NCI-H2196 (cell line): ENCODE results near the gene MED16.
A peak's percentile ranks its signal among the peaks of the same experiment; 100 is the strongest.
"Not testable (repeated sequence)": the region's sequence is repeated elsewhere in the genome, so short reads cannot be mapped to it uniquely, and the experiment has no call there.

Experiments used
- DNase-seq: peaks from one replicate; lab custom pipeline; 2025; ENCODE audit not compliant: unreplicated experiment; lab: John Stamatoyannopoulos, UW

The MED16 gene

DNA sequence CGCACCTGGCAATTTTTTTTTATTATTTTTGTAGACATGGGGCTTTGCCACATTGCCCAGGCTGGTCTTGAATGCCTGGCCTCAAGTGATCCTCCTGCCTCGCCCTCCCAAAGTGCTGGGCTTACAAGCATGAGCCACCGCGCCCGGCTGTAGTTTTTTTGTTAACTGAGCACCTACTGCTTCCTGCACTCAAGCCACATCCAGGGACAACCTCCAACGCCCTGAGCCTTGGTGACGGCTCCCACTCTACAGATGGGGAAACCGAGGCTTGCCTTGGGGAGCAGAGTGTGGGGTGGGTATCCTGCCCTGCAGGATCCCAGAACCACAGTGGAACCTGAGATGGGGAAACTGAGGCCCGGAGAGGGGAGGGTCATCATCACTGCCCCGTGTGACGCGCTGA lies 37.8 kb downstream of the MED16 start:
- no peak for DNase-seq

DNA sequence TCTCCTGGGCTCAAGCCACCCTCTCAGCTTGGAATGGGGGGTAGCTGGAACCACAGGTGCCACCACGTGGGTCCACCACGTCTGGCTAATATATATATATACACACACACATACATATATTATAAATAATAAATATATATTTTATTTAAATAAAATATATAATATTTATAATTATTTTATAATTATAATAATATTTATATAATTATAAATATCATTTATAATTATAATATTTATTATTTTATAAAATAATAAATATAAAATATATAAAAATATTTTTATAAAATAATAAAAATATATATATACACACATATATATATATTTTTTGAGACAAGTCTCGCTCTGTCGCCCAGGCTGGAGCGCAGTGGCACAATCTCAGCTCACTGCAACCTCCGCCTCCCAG lies 38.4 kb downstream of the MED16 start:
- DNase-seq, result no peak

DNA sequence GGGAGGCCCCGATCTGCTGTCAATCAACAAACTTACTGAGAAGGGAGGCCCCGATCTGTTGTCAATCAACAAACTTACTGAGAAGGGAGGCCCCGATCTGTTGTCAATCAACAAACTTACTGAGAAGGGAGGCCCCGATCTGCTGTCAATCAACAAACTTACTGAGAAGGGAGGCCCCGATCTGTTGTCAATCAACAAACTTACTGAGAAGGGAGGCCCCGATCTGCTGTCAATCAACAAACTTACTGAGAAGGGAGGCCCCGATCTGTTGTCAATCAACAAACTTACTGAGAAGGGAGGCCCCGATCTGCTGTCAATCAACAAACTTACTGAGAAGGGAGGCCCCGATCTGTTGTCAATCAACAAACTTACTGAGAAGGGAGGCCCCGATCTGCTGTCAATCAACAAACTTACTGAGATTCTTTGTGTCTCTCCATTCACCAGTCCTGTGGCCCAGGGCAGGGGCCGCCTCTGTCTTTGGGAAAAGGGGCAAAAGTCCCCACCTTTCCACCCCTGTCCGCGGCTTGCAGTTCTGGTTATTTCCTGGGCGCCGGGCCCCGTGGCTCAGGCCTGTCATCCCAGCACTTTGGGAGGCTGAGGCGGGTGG lies 39.3 kb downstream of the MED16 start:
- not testable (repeated sequence) for DNase-seq

DNA sequence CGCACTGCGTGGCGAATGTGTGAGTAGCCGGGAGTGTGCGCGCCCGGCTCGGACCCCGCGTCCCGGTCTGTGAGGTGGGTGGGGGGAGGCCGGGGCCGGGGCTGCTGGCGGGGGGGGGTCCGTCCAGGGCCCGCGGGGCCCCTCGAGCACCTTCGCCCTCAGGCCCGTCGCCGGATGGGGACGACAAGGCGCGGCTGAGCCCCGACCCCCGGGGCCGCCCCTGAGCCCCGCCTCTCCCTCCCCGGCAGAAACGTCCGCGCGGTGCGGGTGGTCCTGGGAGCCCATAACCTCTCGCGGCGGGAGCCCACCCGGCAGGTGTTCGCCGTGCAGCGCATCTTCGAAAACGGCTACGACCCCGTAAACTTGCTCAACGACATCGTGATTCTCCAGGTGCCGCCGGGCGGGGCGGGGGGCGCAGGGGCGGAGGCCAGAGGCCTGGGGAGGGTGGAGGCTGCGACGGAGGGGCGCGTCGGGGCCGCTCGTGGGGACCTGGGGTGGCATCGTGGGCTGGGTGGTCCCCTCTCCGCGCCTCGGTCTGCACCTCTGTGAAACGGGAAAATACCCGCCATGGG lies 39.9 kb downstream of the MED16 start:
- DNase-seq, result no peak

DNA sequence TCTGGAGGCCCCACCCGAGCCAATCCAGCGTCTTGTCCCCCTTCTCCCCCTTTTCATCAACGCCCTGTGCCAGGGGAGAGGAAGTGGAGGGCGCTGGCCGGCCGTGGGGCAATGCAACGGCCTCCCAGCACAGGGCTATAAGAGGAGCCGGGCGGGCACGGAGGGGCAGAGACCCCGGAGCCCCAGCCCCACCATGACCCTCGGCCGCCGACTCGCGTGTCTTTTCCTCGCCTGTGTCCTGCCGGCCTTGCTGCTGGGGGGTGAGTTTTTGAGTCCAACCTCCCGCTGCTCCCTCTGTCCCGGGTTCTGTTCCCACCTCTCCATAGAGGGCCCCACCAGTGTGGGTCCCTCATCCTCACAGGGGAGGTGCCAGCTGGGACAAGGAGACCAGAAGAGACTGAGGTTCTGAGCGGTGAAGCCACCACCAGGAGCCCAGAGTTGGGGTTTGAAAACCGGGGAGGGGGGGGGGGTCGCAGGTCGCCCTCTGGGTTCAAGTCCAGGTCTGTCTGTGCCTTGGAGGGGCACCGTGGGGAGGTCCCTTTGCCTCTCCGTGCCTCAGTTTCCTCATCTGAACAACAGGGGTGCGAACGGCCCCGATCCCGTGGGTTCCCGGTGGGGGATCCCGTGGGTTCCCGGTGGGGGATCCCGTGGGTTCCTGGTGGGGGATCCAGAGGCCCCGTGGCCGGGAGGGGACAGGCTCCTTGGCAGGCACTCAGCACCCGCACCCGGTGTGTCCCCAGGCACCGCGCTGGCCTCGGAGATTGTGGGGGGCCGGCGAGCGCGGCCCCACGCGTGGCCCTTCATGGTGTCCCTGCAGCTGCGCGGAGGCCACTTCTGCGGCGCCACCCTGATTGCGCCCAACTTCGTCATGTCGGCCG lies 40.6 kb downstream of the MED16 start, which contains the start of gene ELANE:
Gene ELANE, plus strand, starts transcription at position 168 of the 878 bp plus-strand sequence. Its CDS starts 26 bp downstream, at position 194.
- no peak for DNase-seq

DNA sequence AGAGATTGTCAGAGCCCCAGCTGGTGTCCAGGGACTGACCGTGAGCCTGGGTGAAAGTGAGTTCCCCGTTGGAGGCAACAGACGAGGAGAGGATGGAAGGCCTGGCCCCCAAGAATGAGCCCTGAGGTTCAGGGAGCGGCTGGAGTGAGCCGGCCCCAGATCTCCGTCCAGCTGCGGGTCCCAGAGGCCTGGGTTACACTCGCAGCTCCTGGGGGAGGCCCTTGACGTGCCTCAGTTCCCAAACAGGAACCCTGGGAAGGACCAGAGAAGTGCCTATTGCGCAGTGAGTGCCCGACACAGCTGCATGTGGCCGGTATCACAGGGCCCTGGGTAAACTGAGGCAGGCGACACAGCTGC lies 42.0 kb downstream of the MED16 start:
- no peak for DNase-seq

DNA sequence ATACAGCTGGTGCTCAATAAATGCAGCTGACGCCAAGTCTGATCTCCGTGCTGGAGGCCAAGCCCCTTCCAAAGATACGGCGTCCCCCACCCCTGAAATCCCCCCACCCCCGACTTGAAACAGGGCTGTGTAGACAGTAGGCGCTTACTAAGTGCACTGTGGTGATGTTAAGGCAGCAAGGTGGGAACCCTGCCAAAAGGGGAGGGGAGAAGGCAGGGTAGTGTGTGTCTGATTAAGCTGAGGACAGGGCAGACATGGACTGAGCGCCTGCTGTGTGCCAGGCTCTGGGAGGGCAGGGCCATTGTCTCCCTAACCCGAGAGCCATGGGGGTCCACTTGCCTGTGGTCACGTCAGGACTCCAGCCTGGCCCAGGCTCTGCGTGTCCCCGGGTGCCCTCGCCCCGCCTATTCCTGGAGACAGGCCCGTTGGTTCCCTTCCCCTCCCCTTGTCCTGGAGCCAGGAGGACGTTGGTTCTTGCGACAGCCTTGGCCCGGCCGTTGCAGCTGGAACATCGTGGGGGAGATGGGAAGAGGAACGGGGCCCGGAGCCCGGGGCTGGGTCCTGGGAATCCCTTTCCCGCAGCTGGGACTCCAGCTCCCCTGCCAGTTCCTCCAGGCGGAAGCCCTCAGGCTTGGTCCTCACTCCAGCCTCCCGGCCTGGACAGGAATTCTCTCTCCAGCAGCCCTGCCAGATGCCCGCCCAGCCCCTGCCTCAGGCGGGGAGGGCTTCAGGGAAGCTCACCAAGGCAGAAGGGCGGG lies 42.6 kb downstream of the MED16 start:
- peak; percentile 90 for DNase-seq

DNA sequence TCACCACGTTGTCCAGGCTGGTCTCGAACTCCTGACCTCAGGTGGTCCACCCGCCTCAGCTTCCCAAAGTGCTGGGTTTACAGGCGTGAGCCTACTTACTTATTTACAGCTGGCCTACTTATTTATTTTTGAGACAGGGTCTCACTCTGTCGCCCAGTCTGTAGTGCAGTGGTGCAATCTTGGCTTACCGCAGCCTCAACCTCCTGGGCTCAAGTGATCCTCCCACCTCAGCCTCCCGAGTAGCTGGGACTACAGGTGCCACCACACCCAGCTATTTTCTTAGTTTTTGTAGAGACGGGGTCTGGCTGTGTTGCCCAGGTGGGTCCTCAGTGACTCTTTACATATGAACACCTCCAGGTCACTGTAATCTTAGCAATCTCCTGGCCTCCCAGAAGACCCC lies 43.8 kb downstream of the MED16 start:
- not testable (repeated sequence) for DNase-seq

DNA sequence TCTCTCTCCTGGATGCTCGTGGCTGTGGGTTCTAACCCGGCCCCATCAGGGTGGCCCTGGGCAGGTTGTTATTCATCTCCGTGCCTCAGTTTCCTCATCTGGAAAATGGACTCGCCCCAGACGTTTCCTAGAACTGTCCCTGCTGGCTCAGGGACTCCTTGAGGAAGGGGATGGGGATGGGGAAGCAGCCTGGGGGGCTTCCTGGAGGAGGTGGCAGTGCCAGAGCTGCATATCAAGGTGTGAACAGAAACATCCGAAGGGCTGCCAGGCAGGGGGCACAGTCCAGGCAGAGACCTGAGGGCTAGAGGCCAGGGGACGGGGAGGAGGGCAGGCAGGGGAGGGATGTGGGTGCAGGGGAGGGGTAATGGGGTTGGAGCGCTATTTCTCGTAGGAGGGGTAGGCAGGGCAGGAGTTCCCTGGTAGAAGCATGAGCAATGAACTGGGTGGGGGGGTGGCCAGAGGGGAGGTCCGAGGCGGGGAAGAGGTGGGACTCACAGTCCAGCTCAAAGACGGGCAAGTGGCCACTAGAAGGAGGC lies 44.5 kb downstream of the MED16 start:
- DNase-seq, result no peak

DNA sequence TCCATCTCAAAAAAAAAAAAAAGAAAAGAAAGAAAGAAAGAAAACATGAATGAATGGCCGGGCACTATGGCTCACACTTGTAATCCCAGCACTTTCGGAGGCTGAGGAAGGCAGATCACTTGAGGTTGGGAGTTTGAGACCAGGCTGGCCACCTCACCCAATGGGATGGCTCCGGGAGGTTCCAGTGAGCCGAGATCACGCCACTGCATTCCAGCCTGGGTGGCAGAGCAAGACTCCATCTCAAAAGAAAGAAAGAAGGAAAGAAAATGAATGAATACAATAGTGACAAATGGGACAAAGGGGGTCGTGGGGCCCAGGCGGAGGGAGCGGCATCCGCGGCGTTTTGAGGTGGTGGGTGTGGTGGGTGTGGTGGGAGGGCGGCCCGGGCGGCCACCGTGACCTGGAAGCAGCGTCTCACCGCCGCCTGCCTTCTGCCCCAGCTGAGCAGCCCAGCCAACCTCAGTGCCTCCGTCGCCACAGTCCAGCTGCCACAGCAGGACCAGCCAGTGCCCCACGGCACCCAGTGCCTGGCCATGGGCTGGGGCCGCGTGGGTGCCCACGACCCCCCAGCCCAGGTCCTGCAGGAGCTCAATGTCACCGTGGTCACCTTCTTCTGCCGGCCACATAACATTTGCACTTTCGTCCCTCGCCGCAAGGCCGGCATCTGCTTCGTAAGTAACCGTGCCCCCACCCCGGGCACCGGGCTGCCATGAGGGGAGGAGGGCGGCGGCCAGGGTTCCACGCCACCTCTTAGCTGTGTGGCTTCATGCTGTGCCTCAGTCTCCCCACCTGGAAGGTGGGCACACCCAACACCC lies 47.1 kb downstream of the MED16 start:
- no peak for DNase-seq

DNA sequence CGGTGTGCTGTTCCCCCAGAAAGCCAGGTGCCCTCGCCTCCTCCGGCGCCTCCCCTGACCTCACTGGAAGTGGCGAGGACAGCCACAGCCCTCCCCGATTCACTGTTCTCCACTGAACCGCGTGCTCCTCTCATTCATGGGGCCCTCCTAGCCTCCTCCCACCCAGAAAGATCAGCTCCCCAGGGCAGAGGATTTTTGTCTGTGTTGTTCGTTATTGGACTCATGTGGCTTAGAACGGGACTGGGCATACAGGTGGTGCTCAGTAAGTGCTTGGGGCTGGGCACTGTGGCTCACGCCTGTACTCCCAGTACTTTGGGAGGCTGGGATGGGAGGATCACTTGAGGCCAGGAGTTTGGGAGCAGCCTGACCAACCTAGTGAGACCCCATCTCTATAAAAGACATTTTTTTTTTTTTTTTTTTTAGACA lies 48.4 kb downstream of the MED16 start:
- DNase-seq, result peak; percentile 28

DNA sequence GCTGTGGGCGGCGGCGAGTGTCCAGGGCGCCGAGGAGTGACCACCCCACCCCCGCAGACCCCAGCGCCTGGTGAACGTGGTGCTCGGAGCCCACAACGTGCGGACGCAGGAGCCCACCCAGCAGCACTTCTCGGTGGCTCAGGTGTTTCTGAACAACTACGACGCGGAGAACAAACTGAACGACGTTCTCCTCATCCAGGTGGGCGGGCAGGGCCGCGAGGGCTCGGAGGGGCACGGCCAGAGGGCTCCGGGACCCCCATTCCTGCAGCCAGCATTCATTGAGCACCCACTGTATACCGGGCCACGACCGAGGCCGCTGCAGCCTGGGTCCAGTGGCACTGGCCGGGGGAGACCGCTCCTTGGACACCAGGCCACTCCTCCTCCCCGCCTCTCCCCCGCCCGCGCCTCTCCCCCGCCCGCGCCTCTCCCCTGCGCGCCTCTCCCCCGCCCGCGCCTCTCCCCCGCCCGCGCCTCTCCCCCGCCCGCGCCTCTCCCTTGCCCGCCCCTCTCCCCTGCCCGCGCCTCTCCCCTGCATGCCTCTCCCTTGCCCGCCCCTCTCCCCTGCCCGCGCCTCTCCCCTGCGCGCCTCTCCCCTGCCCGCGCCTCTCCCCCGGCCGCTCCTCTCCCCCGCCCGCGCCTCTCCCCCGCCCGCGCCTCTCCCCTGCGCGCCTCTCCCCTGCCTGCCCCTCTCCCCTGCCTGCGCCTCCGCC lies 49.0 kb downstream of the MED16 start:
- no peak for DNase-seq

DNA sequence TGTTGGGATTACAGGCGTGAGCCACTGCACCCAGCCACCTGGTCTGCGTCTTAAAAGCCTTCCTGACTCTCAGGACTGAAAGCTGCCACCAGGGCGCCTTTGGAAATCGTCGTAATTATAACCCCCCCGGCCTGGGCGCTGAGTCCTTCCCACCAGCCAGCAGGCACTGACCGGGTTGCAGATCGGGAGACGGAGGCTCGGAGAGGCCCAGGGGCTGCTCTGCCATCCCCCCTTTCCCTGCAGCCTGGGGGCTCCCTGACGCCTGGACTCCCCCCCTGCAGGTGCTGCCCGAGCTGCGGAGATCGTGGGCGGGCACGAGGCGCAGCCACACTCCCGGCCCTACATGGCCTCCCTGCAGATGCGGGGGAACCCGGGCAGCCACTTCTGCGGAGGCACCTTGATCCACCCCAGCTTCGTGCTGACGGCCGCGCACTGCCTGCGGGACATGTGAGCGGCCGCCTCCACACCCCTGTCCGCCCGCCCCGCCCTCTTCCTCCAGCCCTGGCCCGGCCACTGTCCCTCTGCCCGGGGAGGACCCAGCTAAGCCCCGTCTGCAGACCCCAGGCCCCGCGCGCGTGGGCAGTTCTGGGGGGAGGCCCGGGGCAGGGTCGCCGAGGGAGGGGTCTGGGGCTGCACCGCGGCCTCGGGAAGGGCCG lies 49.7 kb downstream of the MED16 start:
- DNase-seq, result peak; percentile 29

DNA sequence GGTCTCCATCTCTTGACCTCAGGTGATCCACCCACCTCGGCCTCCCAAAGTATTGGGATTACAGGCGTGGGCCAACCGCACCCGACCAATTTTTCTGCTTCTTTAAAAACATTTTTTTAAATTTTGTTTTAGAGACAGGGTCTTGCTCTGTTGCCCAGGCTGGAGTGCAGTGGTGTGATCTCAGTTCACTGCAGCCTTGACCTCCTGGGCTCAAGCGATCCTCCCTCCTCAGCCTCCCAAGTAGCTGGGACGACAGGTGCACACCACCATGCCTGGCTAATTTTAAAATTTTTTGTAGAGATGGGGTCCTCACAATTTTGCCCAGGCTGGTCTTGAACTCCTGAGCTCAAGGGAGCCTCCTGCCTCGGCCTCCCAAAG lies 50.2 kb downstream of the MED16 start:
- DNase-seq, result not testable (repeated sequence)

DNA sequence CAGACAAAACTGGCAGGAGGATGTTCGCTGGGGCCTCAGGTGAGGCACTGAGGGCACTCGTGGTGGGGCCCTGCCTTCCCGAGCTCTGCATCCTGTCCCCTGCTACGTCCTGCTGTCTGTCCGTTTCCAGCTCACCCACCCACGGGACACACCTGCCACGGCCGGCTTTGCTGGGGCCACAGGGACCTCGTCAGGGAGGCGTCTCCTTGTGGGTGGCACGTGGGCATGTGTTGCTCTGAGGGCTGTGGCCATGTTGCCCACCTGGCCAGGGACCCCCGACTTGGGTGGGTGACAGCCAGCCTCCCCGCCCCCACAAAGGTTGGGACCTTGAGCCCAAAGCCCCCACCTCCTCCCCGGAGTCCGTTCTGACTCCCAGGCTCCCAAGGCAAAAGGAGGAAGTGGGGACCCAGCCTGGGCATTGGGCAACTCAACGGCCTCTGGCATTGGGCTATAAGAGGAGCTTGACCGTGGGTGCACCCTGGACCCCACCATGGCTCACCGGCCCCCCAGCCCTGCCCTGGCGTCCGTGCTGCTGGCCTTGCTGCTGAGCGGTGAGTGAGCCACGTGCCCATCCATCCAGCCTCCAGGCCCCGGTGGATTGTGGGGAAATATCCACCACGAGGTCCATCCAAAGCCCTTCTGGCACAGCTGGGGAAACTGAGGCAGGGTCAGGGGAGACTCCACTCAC lies 52.3 kb downstream of the MED16 start, which contains the start of gene PRTN3:
Gene PRTN3, plus strand, starts transcription at position 481 of the 688 bp plus-strand sequence. Its CDS starts 10 bp downstream, at position 491.
- DNase-seq, result no peak

DNA sequence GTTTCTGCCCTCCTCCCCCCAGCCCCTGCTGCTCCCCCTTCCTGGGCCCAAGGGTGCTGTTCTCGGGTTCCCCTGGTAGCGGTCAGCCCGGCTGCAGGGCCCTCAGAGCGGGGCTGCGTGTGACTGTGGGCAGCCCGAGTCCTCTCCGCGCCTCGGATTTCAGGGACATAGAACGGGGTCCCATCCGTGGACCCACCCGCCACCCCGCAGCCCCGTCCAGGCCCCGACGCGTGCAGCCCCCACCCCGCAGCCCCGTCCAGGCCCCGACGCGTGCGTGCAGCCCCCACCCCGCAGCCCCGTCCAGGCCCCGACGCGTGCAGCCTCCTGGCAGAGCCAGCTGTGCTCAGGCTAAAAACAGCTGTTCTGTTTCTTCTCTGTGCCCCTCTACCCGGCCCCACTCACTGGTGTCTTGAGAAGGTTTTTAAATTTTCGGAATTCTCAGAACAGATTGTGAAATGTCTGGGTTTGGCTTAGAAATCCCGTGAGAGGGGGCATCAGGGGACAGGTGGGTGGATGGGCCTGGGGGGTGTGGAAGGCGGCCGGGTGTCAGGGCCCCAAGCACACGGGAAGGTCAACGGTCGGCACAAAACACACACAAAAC lies 57.7 kb downstream of the MED16 start:
- DNase-seq, result no peak

DNA sequence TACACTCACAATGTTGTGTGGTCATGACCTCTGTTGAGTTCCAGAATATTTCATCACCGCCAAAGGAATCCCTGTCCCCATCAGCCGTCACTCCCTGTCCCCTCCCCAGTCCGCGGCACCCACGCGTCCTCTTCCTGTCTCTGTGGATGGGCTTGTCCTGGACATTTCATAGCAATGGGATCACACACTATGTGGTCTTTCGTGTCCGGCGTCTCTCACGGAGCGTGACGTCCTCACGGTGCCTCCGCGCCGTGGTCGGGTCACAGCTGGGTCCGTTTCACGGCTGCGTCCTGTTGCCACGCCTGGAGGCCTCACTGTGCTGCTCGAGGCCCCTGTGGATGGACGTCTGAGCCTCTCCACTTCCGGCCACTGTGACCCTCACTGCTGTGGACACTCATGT lies 58.8 kb downstream of the MED16 start:
- DNase-seq, result no peak
